Stimulated activated naive CD8-positive, alpha-beta T cell treated with anti-CD3 and anti-CD28 coated beads, Interleukin-15, amount 100 ng/mL, for 72 hours (primary cell): ENCODE data around the gene WRAP53.

Experiments used
- ATAC-seq: fragments of 150-1000 bp; cut with Tn5 transposase; 2 replicates; pipeline ENCODE4 v1.10.0; 2021; ENCODE audit warnings: mild to moderate bottlenecking, moderate library complexity
- DNase-seq, 2 donors: peaks; one replicate each; pipeline ENCODE4 v3.0.0; 2021 to 2022
- H3K27ac Mint-ChIP-seq, 2 donors: one replicate each; pipeline ENCODE4 v1.8.0; 2022; ENCODE audit warnings: mild to moderate bottlenecking in 2 of 2, mixed read lengths in 2 of 2, moderate library complexity in 2 of 2
- H3K27me3 Mint-ChIP-seq: one replicate; pipeline ENCODE4 v1.8.0; 2022; ENCODE audit warnings: mixed read lengths
- H3K4me1 Mint-ChIP-seq: one replicate; pipeline ENCODE4 v1.8.0; 2022; ENCODE audit warnings: mild to moderate bottlenecking, mixed read lengths
- H3K4me3 Mint-ChIP-seq, 2 donors: one replicate each; pipeline ENCODE4 v1.8.0; 2022; ENCODE audit warnings: mild to moderate bottlenecking in 2 of 2, mixed read lengths in 2 of 2, moderate library complexity in 1 of 2
- H3K9me3 Mint-ChIP-seq, 2 donors: one replicate each; pipeline ENCODE4 v1.8.0; 2022; ENCODE audit warnings: mixed read lengths in 2 of 2

Gene WRAP53

GRCh38 chr17:7700510-7700909, 12.2 kb downstream of the WRAP53 start:
- ATAC-seq = no peak

GRCh38 chr17:7701681-7702080, 13.4 kb downstream of the WRAP53 start:
- peaks cover 39% of the 10 kb centered on the region for H3K27me3 Mint-ChIP-seq

More at GRCh38 chr17:7700510-7700909, 12.2 kb downstream of the WRAP53 start:
- no peak for DNase-seq
- H3K27me3 Mint-ChIP-seq = peaks cover 28% of the 10 kb centered on the region
- no peaks in the 10 kb centered on the region for H3K9me3 Mint-ChIP-seq
- H3K4me1 Mint-ChIP-seq = peaks cover 21% of the 10 kb centered on the region
- H3K4me3 Mint-ChIP-seq = no peak overlapping the region
- no peak overlapping the region for H3K27ac Mint-ChIP-seq

GRCh38 chr17:7702776-7703175, 14.5 kb downstream of the WRAP53 start:
- no peak overlapping the region for H3K4me3 Mint-ChIP-seq
- H3K9me3 Mint-ChIP-seq = no peaks in the 10 kb centered on the region
- no peak for ATAC-seq
- H3K4me1 Mint-ChIP-seq = peaks cover 31% of the 10 kb centered on the region
- no peak for DNase-seq
- H3K27me3 Mint-ChIP-seq = peaks cover 50% of the 10 kb centered on the region
- H3K27ac Mint-ChIP-seq = no peak overlapping the region

More at GRCh38 chr17:7701681-7702080, 13.4 kb downstream of the WRAP53 start:
- Mint-ChIP-seq H3K27ac (no peak overlapping the region), H3K9me3 (no peaks in the 10 kb centered on the region), H3K4me1 (peaks cover 31% of the 10 kb centered on the region), H3K4me3 (no peak overlapping the region)
- DNase-seq (no peak), ATAC-seq (no peak)

- Mint-ChIP-seq H3K4me3 (peak overlapping the region; percentile 76 to 84), H3K9me3 (no peaks in the 10 kb centered on the region), H3K27ac (peak overlapping the region; percentile 9 to 69), H3K27me3 (peaks cover 58% of the 10 kb centered on the region), H3K4me1 (peaks cover 31% of the 10 kb centered on the region)
- ATAC-seq = peak; percentile 35
- no peak for DNase-seq
Observed at GRCh38 chr17:7703584-7704479, 15.6 kb downstream of the WRAP53 start.

- no peak within 1 kb of the TSS for H3K27ac Mint-ChIP-seq
- peaks cover 33% of the 10 kb centered on the region for H3K4me1 Mint-ChIP-seq
- DNase-seq (no peak), ATAC-seq (peak; percentile 26)
- H3K27me3 Mint-ChIP-seq = peaks cover 61% of the 10 kb centered on the region
- no peaks in the 10 kb centered on the region for H3K9me3 Mint-ChIP-seq
- H3K4me3 Mint-ChIP-seq = peak within 1 kb of the TSS; percentile 76 to 84
Observed at GRCh38 chr17:7704601-7705268, 16.5 kb downstream of the WRAP53 start, which contains the start of gene EFNB3. EFNB3 (plus strand) TSS chr17:7705202; CDS start chr17:7705599, 397 bp downstream.

GRCh38 chr17:7705269-7706255, 17.3 kb downstream of the WRAP53 start:
- peak overlapping the region; percentile 9 to 76 for H3K4me3 Mint-ChIP-seq
- no peaks in the 10 kb centered on the region for H3K9me3 Mint-ChIP-seq
- H3K4me1 Mint-ChIP-seq = peaks cover 42% of the 10 kb centered on the region
- no peak overlapping the region for H3K27ac Mint-ChIP-seq
- DNase-seq (no peak), ATAC-seq (peak; percentile 45)
- peaks cover 69% of the 10 kb centered on the region for H3K27me3 Mint-ChIP-seq

- no peak overlapping the region for H3K27ac Mint-ChIP-seq
Observed at GRCh38 chr17:7706631-7707354, 18.5 kb downstream of the WRAP53 start.

GRCh38 chr17:7707446-7707845, 19.2 kb downstream of the WRAP53 start:
- H3K9me3 Mint-ChIP-seq = no peaks in the 10 kb centered on the region
- peaks cover 88% of the 10 kb centered on the region for H3K27me3 Mint-ChIP-seq
- H3K4me1 Mint-ChIP-seq = peaks cover 56% of the 10 kb centered on the region
- DNase-seq (no peak), ATAC-seq (no peak)
- H3K27ac Mint-ChIP-seq = no peak overlapping the region
- H3K4me3 Mint-ChIP-seq = no peak overlapping the region

More at GRCh38 chr17:7706631-7707354, 18.5 kb downstream of the WRAP53 start:
- Mint-ChIP-seq H3K27me3 (peaks cover 82% of the 10 kb centered on the region), H3K9me3 (no peaks in the 10 kb centered on the region), H3K4me3 (no peak overlapping the region), H3K4me1 (peaks cover 52% of the 10 kb centered on the region)
- ATAC-seq (no peak), DNase-seq (no peak)

GRCh38 chr17:7707858-7708750, 19.8 kb downstream of the WRAP53 start:
- Mint-ChIP-seq H3K27ac (no peak overlapping the region), H3K4me3 (no peak overlapping the region), H3K27me3 (peaks cover 89% of the 10 kb centered on the region), H3K4me1 (peaks cover 60% of the 10 kb centered on the region), H3K9me3 (no peaks in the 10 kb centered on the region)
- no peak for DNase-seq
- ATAC-seq = no peak

GRCh38 chr17:7709031-7709430, 20.8 kb downstream of the WRAP53 start:
- H3K9me3 Mint-ChIP-seq = no peaks in the 10 kb centered on the region
- DNase-seq (no peak), ATAC-seq (no peak)
- peaks cover 89% of the 10 kb centered on the region for H3K27me3 Mint-ChIP-seq
- H3K4me3 Mint-ChIP-seq = no peak overlapping the region
- H3K27ac Mint-ChIP-seq = no peak overlapping the region
- peaks cover 57% of the 10 kb centered on the region for H3K4me1 Mint-ChIP-seq

GRCh38 chr17:7710301-7710700, 22.0 kb downstream of the WRAP53 start:
- Mint-ChIP-seq H3K27me3 (peaks cover 91% of the 10 kb centered on the region), H3K9me3 (no peaks in the 10 kb centered on the region), H3K4me1 (peaks cover 48% of the 10 kb centered on the region), H3K4me3 (no peak overlapping the region), H3K27ac (no peak overlapping the region)
- ATAC-seq = no peak
- no peak for DNase-seq

- no peak for DNase-seq
- Mint-ChIP-seq H3K27me3 (peaks cover 91% of the 10 kb centered on the region), H3K4me3 (no peak overlapping the region), H3K4me1 (peaks cover 41% of the 10 kb centered on the region), H3K27ac (no peak overlapping the region), H3K9me3 (no peaks in the 10 kb centered on the region)
- ATAC-seq = no peak
Observed at GRCh38 chr17:7711051-7711755, 22.9 kb downstream of the WRAP53 start.

GRCh38 chr17:7712111-7712771, 24.0 kb downstream of the WRAP53 start:
- Mint-ChIP-seq H3K4me3 (no peak overlapping the region), H3K4me1 (peaks cover 48% of the 10 kb centered on the region), H3K27ac (peak overlapping the region in 1 of 2 donors; percentile 39), H3K9me3 (no peaks in the 10 kb centered on the region), H3K27me3 (peaks cover 91% of the 10 kb centered on the region)
- no peak for ATAC-seq
- DNase-seq = no peak
